ENCODE measurements around the gene CCNJ.

GRCh38 chr10:96082153-96082552, 38.8 kb downstream of the CCNJ start:
- TF ChIP-seq ZBTB10 (CRISPR knock-in tag; IDR thresholded peaks at IDR 0.05; ENCODE audit: borderline replicate concordance), result no peak
- TF ChIP-seq FOXA1 (IDR thresholded peaks at IDR 0.05), result no peak
- TF ChIP-seq FOXA1 (CRISPR knock-in tag; IDR thresholded peaks at IDR 0.05), result no peak
- TF ChIP-seq ATF3 (CRISPR knock-in tag; IDR thresholded peaks at IDR 0.05), result no peak
- no peak for TF ChIP-seq CTCF (CRISPR knock-in tag; IDR thresholded peaks at IDR 0.05)
- TF ChIP-seq ETV6 (CRISPR knock-in tag; conservative IDR thresholded peaks at IDR 0.05), result no peak

Measured in HepG2 (cell line).